22Rv1 (cell line): ENCODE results near the gene CA10.

Experiments used
- CTCF ChIP-seq: fragments of 450-650 bp; IDR thresholded peaks from 2 replicates; pipeline ENCODE4 v1.5.1; 2017; ENCODE audit warnings: mild to moderate bottlenecking
- ZFX ChIP-seq: fragments of 450-650 bp; IDR thresholded peaks from 2 replicates; pipeline ENCODE4 v1.6.1; 2017; ENCODE audit warnings: antibody characterized with exemption, borderline replicate concordance

GRCh38 chr17:51608251-51608933 is 550.1 kb downstream of the CA10 start:
- TF ChIP-seq CTCF (no peak), ZFX (no peak)
